Measurements from ENCODE around the gene ELMO1.

- TF ChIP-seq EZH2phosphoT487 (IDR thresholded peaks at IDR 0.05; ENCODE audit: low read depth, severe bottlenecking, unreplicated experiment) (no peak), CTCF (IDR thresholded peaks at IDR 0.05; ENCODE audit: poor library complexity) (no peak), EZH2 (IDR thresholded peaks at IDR 0.05; ENCODE audit: borderline replicate concordance) (no peak)
Observed at GRCh38 chr7:37284285-37284684, 164.4 kb downstream of the ELMO1 start.

All from hepatocyte (in vitro differentiated cells).